Stimulated activated CD8-positive, alpha-beta memory T cell treated with anti-CD3 and anti-CD28 coated beads, Interleukin-2, amount 100 ng/mL, for 48 hours (primary cell): ENCODE results near the gene PRDM15.
"Not testable (repeated sequence)": the region's sequence is repeated elsewhere in the genome, so short reads cannot be mapped to it uniquely, and the experiment has no call there.

ENCODE experiments used
- DNase-seq, 2 donors: peaks; one replicate each; pipeline ENCODE4 v3.0.0-alpha.2; 2020; ENCODE audit warnings: low read depth in 2 of 2

PRDM15 gene

GRCh38 chr21:41805643-41806042 is 73.5 kb downstream of the PRDM15 start:
- DNase-seq, result no peak

GRCh38 chr21:41805038-41805437 is 74.1 kb downstream of the PRDM15 start:
- DNase-seq, result no peak

GRCh38 chr21:41804381-41804780 is 74.8 kb downstream of the PRDM15 start:
- DNase-seq, result no peak

- DNase-seq, result no peak
Measured at GRCh38 chr21:41803316-41803715, 75.8 kb downstream of the PRDM15 start.

GRCh38 chr21:41802684-41803083 is 76.5 kb downstream of the PRDM15 start:
- DNase-seq, result no peak

- no peak for DNase-seq
Measured at GRCh38 chr21:41802198-41802584, 77.0 kb downstream of the PRDM15 start.

GRCh38 chr21:41801321-41802197 is 77.6 kb downstream of the PRDM15 start:
- no peak for DNase-seq

GRCh38 chr21:41800425-41801320 is 78.5 kb downstream of the PRDM15 start:
- no peak for DNase-seq

GRCh38 chr21:41799763-41800162 is 79.4 kb downstream of the PRDM15 start:
- DNase-seq, result no peak

- no peak for DNase-seq
Measured at GRCh38 chr21:41798326-41798725, 80.8 kb downstream of the PRDM15 start.

- DNase-seq, result no peak
Measured at GRCh38 chr21:41796476-41797080, 82.6 kb downstream of the PRDM15 start.

- no peak for DNase-seq
Measured at GRCh38 chr21:41795726-41796125, 83.4 kb downstream of the PRDM15 start.

- DNase-seq, result no peak
Measured at GRCh38 chr21:41794600-41794999, 84.5 kb downstream of the PRDM15 start.

- DNase-seq, result no peak
Measured at GRCh38 chr21:41792711-41793110, 86.4 kb downstream of the PRDM15 start.

GRCh38 chr21:41786509-41786987 is 92.6 kb downstream of the PRDM15 start:
- DNase-seq, result no peak

- not testable (repeated sequence) for DNase-seq
Measured at GRCh38 chr21:41785262-41785661, 93.9 kb downstream of the PRDM15 start.

- no peak for DNase-seq
Measured at GRCh38 chr21:41784456-41785102, 94.6 kb downstream of the PRDM15 start.

GRCh38 chr21:41783476-41784180 is 95.5 kb downstream of the PRDM15 start:
- no peak for DNase-seq

GRCh38 chr21:41781050-41781410 is 98.1 kb downstream of the PRDM15 start:
- DNase-seq, result no peak

GRCh38 chr21:41780337-41781049 is 98.7 kb downstream of the PRDM15 start:
- DNase-seq, result no peak
